ENCODE results near the gene STIL.
A peak's percentile ranks its signal among the peaks of the same experiment; 100 is the strongest.

STIL gene

GRCh38 chr1:47243910-47244309, 70.0 kb downstream of the STIL start:
- Histone ChIP-seq H3K4me3 (ENCODE audit: low read depth in 1 of 5, low read length in 5 of 5) (no peak overlapping the region), H3K27ac (ENCODE audit: low read depth, low read length) (no peak overlapping the region), H3K36me3 (ENCODE audit: control insufficient read depth in 5 of 5, insufficient read depth in 5 of 5, low read length in 5 of 5) (no peaks in the 10 kb centered on the region), H3K4me1 (ENCODE audit: control insufficient read depth in 5 of 5, insufficient read depth in 5 of 5, low read length in 5 of 5) (peaks cover 0 to 11% (median 0%) of the 10 kb centered on the region in 5 donors), H3K27me3 (ENCODE audit: control insufficient read depth in 5 of 5, insufficient read depth in 4 of 5, low read length in 5 of 5) (peaks cover 3 to 17% (median 5%) of the 10 kb centered on the region in 5 donors), H3K9ac (ENCODE audit: low read length in 5 of 5) (no peak overlapping the region), H3K9me3 (ENCODE audit: control insufficient read depth in 5 of 5, low read length in 5 of 5) (no peaks in the 10 kb centered on the region)

GRCh38 chr1:47241114-47242113, 72.5 kb downstream of the STIL start:
- no peak overlapping the region for H3K9ac ChIP-seq (ENCODE audit: low read length in 5 of 5)
- H3K4me3 ChIP-seq (ENCODE audit: low read depth in 1 of 5, low read length in 5 of 5), result no peak overlapping the region
- H3K9me3 ChIP-seq (ENCODE audit: control insufficient read depth in 5 of 5, low read length in 5 of 5), result no peaks in the 10 kb centered on the region
- H3K36me3 ChIP-seq (ENCODE audit: control insufficient read depth in 5 of 5, insufficient read depth in 5 of 5, low read length in 5 of 5), result no peaks in the 10 kb centered on the region
- peaks cover 0 to 14% (median 6%) of the 10 kb centered on the region in 5 donors for H3K4me1 ChIP-seq (ENCODE audit: control insufficient read depth in 5 of 5, insufficient read depth in 5 of 5, low read length in 5 of 5)
- no peak overlapping the region for H3K27ac ChIP-seq (ENCODE audit: low read depth, low read length)
- peaks cover 3 to 17% (median 5%) of the 10 kb centered on the region in 5 donors for H3K27me3 ChIP-seq (ENCODE audit: control insufficient read depth in 5 of 5, insufficient read depth in 4 of 5, low read length in 5 of 5)

GRCh38 chr1:47238935-47239592, 74.9 kb downstream of the STIL start:
- H3K4me3 ChIP-seq (ENCODE audit: low read depth in 1 of 5, low read length in 5 of 5), result no peak overlapping the region
- H3K27ac ChIP-seq (ENCODE audit: low read depth, low read length), result no peak overlapping the region
- H3K9ac ChIP-seq (ENCODE audit: low read length in 5 of 5), result no peak overlapping the region
- peaks cover 3 to 19% (median 7%) of the 10 kb centered on the region in 5 donors for H3K27me3 ChIP-seq (ENCODE audit: control insufficient read depth in 5 of 5, insufficient read depth in 4 of 5, low read length in 5 of 5)
- H3K9me3 ChIP-seq (ENCODE audit: control insufficient read depth in 5 of 5, low read length in 5 of 5), result no peaks in the 10 kb centered on the region
- peaks cover 0 to 26% (median 17%) of the 10 kb centered on the region in 5 donors for H3K4me1 ChIP-seq (ENCODE audit: control insufficient read depth in 5 of 5, insufficient read depth in 5 of 5, low read length in 5 of 5)
- no peaks in the 10 kb centered on the region for H3K36me3 ChIP-seq (ENCODE audit: control insufficient read depth in 5 of 5, insufficient read depth in 5 of 5, low read length in 5 of 5)

GRCh38 chr1:47235806-47236205, 78.1 kb downstream of the STIL start:
- no peak overlapping the region for H3K27ac ChIP-seq (ENCODE audit: low read depth, low read length)
- no peaks in the 10 kb centered on the region for H3K36me3 ChIP-seq (ENCODE audit: control insufficient read depth in 5 of 5, insufficient read depth in 5 of 5, low read length in 5 of 5)
- H3K27me3 ChIP-seq (ENCODE audit: control insufficient read depth in 5 of 5, insufficient read depth in 4 of 5, low read length in 5 of 5), result peaks cover 19 to 37% (median 27%) of the 10 kb centered on the region in 5 donors
- peaks cover 0 to 34% (median 23%) of the 10 kb centered on the region in 5 donors for H3K4me1 ChIP-seq (ENCODE audit: control insufficient read depth in 5 of 5, insufficient read depth in 5 of 5, low read length in 5 of 5)
- no peaks in the 10 kb centered on the region for H3K9me3 ChIP-seq (ENCODE audit: control insufficient read depth in 5 of 5, low read length in 5 of 5)
- no peak overlapping the region for H3K4me3 ChIP-seq (ENCODE audit: low read depth in 1 of 5, low read length in 5 of 5)
- H3K9ac ChIP-seq (ENCODE audit: low read length in 5 of 5), result peak overlapping the region in 1 of 5 donors; percentile 7

- H3K27me3 ChIP-seq (ENCODE audit: control insufficient read depth in 5 of 5, insufficient read depth in 4 of 5, low read length in 5 of 5), result peaks cover 25 to 42% (median 32%) of the 10 kb centered on the region in 5 donors
- no peak overlapping the region for H3K27ac ChIP-seq (ENCODE audit: low read depth, low read length)
These were observed 78.7 kb downstream of the STIL start for GRCh38 chr1:47235241-47235681.

GRCh38 chr1:47233186-47233585, 80.8 kb downstream of the STIL start:
- H3K4me1 ChIP-seq (ENCODE audit: control insufficient read depth in 5 of 5, insufficient read depth in 5 of 5, low read length in 5 of 5), result peaks cover 0 to 51% (median 29%) of the 10 kb centered on the region in 5 donors
- no peak overlapping the region for H3K27ac ChIP-seq (ENCODE audit: low read depth, low read length)

More at GRCh38 chr1:47235241-47235681, 78.7 kb downstream of the STIL start:
- Histone ChIP-seq H3K9me3 (ENCODE audit: control insufficient read depth in 5 of 5, low read length in 5 of 5) (no peaks in the 10 kb centered on the region), H3K9ac (ENCODE audit: low read length in 5 of 5) (peak overlapping the region in 1 of 5 donors; percentile 53), H3K4me3 (ENCODE audit: low read depth in 1 of 5, low read length in 5 of 5) (peak overlapping the region in 1 of 5 donors; percentile 26), H3K36me3 (ENCODE audit: control insufficient read depth in 5 of 5, insufficient read depth in 5 of 5, low read length in 5 of 5) (no peaks in the 10 kb centered on the region), H3K4me1 (ENCODE audit: control insufficient read depth in 5 of 5, insufficient read depth in 5 of 5, low read length in 5 of 5) (peaks cover 0 to 35% (median 25%) of the 10 kb centered on the region in 5 donors)

GRCh38 chr1:47232187-47232874, 81.6 kb downstream of the STIL start, which contains the start of gene TAL1:
TAL1 (minus strand) TSS chr1:47232225; CDS start chr1:47225888, 6,337 bp downstream.
- Histone ChIP-seq H3K4me1 (ENCODE audit: control insufficient read depth in 5 of 5, insufficient read depth in 5 of 5, low read length in 5 of 5) (peaks cover 0 to 52% (median 27%) of the 10 kb centered on the region in 5 donors), H3K27me3 (ENCODE audit: control insufficient read depth in 5 of 5, insufficient read depth in 4 of 5, low read length in 5 of 5) (peaks cover 43 to 61% (median 57%) of the 10 kb centered on the region in 5 donors)

More at GRCh38 chr1:47233186-47233585, 80.8 kb downstream of the STIL start:
- H3K9me3 ChIP-seq (ENCODE audit: control insufficient read depth in 5 of 5, low read length in 5 of 5), result no peaks in the 10 kb centered on the region
- no peaks in the 10 kb centered on the region for H3K36me3 ChIP-seq (ENCODE audit: control insufficient read depth in 5 of 5, insufficient read depth in 5 of 5, low read length in 5 of 5)
- peaks cover 39 to 53% (median 48%) of the 10 kb centered on the region in 5 donors for H3K27me3 ChIP-seq (ENCODE audit: control insufficient read depth in 5 of 5, insufficient read depth in 4 of 5, low read length in 5 of 5)
- H3K9ac ChIP-seq (ENCODE audit: low read length in 5 of 5), result no peak overlapping the region
- H3K4me3 ChIP-seq (ENCODE audit: low read depth in 1 of 5, low read length in 5 of 5), result no peak overlapping the region

GRCh38 chr1:47231301-47232186, 82.4 kb downstream of the STIL start:
- Histone ChIP-seq H3K27ac (ENCODE audit: low read depth, low read length) (peak overlapping the region; percentile 73), H3K36me3 (ENCODE audit: control insufficient read depth in 5 of 5, insufficient read depth in 5 of 5, low read length in 5 of 5) (no peaks in the 10 kb centered on the region), H3K4me3 (ENCODE audit: low read depth in 1 of 5, low read length in 5 of 5) (peak overlapping the region; percentile 61 to 93 (median 74)), H3K4me1 (ENCODE audit: control insufficient read depth in 5 of 5, insufficient read depth in 5 of 5, low read length in 5 of 5) (peaks cover 0 to 59% (median 29%) of the 10 kb centered on the region in 5 donors), H3K9me3 (ENCODE audit: control insufficient read depth in 5 of 5, low read length in 5 of 5) (no peaks in the 10 kb centered on the region), H3K9ac (ENCODE audit: low read length in 5 of 5) (peak overlapping the region in 4 of 5 donors; percentile 44 to 95 (median 76)), H3K27me3 (ENCODE audit: control insufficient read depth in 5 of 5, insufficient read depth in 4 of 5, low read length in 5 of 5) (peaks cover 51 to 69% (median 64%) of the 10 kb centered on the region in 5 donors)

More at GRCh38 chr1:47232187-47232874, 81.6 kb downstream of the STIL start, which contains the start of gene TAL1:
- no peaks in the 10 kb centered on the region for H3K36me3 ChIP-seq (ENCODE audit: control insufficient read depth in 5 of 5, insufficient read depth in 5 of 5, low read length in 5 of 5)
- H3K9me3 ChIP-seq (ENCODE audit: control insufficient read depth in 5 of 5, low read length in 5 of 5), result no peaks in the 10 kb centered on the region
- H3K4me3 ChIP-seq (ENCODE audit: low read depth in 1 of 5, low read length in 5 of 5), result peak within 1 kb of the TSS; percentile 61 to 93 (median 74)
- H3K27ac ChIP-seq (ENCODE audit: low read depth, low read length), result peak within 1 kb of the TSS; percentile 73
- H3K9ac ChIP-seq (ENCODE audit: low read length in 5 of 5), result peak within 1 kb of the TSS in 4 of 5 donors; percentile 44 to 95 (median 76)
